Measurements from ENCODE around the gene HEMK1.

HEMK1 gene

DNA sequence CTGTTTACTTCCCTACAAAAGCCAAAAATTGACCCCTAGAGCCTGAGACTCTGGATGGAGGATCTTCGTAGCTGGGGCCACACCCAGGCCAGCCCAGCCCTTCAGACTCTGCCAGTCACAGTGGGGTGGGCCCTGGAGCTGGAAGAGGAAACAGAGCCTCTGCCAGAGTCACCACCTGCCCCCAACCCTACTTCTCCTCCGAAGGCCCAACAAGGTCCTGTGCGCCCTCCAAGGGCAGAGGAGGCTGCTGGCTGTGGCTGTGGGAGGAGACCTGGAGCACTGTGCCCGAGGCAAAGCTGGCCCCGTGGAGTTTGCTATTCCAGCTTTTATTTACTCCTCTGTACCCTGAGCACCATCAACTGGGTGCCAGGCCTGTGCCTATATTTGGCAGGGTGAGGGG is 23.2 kb downstream of the HEMK1 start:
- TF ChIP-seq, protein P1, sequence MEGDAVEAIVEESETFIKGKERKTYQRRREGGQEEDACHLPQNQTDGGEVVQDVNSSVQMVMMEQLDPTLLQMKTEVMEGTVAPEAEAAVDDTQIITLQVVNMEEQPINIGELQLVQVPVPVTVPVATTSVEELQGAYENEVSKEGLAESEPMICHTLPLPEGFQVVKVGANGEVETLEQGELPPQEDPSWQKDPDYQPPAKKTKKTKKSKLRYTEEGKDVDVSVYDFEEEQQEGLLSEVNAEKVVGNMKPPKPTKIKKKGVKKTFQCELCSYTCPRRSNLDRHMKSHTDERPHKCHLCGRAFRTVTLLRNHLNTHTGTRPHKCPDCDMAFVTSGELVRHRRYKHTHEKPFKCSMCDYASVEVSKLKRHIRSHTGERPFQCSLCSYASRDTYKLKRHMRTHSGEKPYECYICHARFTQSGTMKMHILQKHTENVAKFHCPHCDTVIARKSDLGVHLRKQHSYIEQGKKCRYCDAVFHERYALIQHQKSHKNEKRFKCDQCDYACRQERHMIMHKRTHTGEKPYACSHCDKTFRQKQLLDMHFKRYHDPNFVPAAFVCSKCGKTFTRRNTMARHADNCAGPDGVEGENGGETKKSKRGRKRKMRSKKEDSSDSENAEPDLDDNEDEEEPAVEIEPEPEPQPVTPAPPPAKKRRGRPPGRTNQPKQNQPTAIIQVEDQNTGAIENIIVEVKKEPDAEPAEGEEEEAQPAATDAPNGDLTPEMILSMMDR (IDR thresholded peaks at IDR 0.05; ENCODE audit: insufficient read depth, missing control alignments), result no peak
- FAIRE-seq (no peak), DNase-seq (ENCODE audit: insufficient read length, low spot score) (no peak)

DNA sequence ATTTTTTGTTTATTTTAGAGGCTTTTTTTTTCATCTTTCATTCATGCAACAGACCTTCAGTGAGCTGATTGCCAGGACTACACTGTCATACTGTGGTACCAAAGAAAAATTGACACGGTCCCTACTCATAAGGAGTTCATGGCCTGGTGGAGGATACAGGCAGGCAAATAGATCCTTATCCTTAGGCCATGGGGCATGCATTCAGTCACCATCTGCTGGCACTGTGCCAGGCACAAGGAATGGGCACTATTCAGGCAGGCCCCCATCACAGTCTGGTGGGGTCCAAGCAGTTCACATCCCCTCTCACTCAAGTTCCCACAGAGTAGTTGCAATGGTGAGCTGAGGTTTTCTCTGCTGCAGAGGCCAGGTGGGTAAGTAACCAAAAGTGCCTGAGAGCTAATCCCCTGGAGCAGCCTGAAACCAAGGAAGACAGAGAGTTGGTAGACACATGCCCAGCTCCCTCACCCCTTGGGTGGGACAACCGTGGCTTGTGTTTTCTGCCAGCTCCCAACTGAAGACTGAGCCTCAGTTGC is 25.0 kb downstream of the HEMK1 start:
- FAIRE-seq (no peak), DNase-seq (ENCODE audit: insufficient read length, low spot score) (no peak)

DNA sequence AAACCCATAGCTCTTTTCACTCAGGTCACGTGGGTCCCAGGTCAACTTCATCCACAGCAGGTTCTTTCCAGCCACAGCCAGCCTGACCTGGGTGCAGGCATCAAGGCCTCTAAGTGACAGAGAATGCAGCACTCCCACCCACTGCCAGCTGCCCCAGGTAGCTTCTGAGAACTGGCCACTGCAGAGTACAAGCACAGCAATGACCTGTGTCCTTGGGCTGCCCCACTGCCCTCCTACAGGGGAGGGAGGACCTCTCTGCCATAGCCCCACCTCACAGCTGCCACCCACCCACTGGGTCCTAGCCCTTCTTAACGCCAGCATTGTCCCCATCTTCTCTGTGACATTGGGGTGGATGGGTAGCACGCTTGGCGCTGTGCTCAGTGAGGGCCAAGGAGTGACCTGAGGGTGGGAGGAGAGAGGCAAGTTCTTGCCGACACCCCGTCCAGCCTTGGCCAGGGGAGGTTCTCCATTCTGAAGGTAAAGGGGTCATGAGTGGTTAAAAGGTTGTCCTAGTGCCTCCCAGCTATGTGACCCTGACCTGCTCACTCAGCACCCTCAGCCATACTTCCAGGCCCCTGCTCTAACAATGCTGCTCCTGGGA is 29.9 kb downstream of the HEMK1 start:
- FAIRE-seq, result no peak
- no peak for DNase-seq (ENCODE audit: insufficient read length, low spot score)
- TF ChIP-seq, protein P1 (IDR thresholded peaks at IDR 0.05; ENCODE audit: insufficient read depth, missing control alignments), result no peak

More for the DNA sequence above, 25.0 kb downstream of the HEMK1 start:
- TF ChIP-seq, protein P1 (IDR thresholded peaks at IDR 0.05; ENCODE audit: insufficient read depth, missing control alignments), result no peak

DNA sequence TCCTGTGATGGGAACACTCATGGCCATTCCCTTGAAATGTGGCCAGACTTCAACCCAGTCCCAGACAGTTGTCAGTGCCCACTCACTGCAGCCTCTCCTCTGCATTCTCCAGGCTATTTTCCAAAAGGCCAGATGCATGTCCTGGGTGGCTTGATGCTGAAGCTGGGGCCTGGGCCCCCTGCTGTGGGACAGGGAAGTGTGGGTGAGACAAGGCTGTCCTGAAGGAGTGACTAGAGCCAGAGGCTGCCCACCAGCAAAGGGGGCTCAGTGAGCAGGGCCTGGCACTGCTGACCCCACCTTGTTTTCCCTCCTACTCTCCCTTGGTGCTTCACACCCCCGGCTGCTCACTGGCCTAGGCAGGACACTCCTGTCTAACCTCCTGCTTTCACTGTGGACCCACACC is 30.4 kb downstream of the HEMK1 start:
- TF ChIP-seq, protein P1 (IDR thresholded peaks at IDR 0.05; ENCODE audit: insufficient read depth, missing control alignments), result no peak
- FAIRE-seq (no peak), DNase-seq (ENCODE audit: insufficient read length, low spot score) (no peak)

DNA sequence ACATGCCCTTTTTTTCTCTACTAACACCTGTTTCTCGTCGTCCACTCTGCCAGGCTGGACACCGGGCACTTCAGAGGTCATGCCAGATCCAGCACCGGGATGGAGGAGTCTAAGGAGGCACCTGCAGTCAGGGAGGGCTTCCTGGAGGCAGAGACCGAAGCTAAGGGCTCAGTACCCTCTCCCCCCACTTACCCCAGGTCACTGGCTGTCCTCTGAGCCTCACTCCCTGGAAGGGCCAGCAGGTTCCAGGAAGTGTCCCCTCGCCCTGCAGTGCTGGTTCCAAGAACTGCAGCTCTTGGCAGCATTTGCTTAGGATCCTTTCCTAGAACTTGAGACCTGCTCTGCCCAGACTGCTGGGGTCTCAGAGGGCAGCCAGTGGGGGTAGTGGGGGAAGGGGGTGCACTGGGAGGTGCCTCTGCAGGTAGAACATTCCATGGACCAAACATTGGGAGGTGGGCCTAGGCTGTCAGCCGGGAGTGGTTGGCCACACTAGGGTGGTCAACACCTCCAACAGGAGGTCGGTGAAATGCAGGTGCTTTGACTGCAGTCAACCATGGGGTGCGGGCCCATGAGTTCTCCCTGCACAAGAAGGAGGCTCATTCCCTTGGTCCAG is 30.9 kb downstream of the HEMK1 start:
- FAIRE-seq (no peak), DNase-seq (ENCODE audit: insufficient read length, low spot score) (no peak)

DNA sequence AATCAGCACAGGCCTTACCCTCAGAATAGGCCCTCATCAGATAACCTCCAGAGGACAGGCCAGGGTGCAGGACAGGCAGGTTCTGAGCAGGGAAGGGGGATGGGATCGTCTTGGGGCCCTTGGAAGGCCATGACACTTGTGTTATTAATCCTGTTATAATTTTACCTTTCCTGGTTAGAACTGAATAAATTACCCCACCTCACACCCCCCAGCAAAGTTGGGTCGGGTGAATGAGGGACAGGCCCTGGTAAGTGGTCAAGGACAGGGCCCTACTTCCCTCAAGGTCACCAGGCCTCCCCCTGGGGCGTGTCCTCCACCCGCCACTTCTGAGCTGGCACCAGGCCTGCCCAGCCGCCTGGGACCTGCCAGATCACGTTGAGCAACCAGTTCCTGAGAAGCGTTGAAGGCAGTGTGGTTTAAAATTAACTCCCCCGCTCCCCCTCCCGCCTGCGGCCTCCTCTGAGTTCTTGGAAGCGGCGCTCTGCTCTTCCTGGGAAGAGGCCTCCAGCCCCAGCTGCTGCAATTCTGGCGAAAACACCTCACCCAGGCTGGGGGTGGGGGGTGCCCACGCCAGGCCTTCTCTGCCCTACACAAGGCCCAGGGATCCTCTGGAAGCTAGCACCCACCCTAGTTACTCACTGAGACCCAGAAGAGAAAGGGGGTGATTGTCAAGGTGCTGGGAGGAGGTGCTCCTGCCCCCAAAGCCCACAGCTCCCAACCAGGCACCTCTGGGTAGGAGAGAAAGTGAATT is 31.7 kb downstream of the HEMK1 start:
- FAIRE-seq, result no peak
- TF ChIP-seq, protein P1 (IDR thresholded peaks at IDR 0.05; ENCODE audit: insufficient read depth, missing control alignments), result no peak

More for the DNA sequence above, 30.9 kb downstream of the HEMK1 start:
- TF ChIP-seq, protein P1 (IDR thresholded peaks at IDR 0.05; ENCODE audit: insufficient read depth, missing control alignments), result no peak

More for the DNA sequence above, 31.7 kb downstream of the HEMK1 start:
- no peak for DNase-seq (ENCODE audit: insufficient read length, low spot score)

All from D721Med (cell line).